CD4-positive, alpha-beta T cell treated with Interleukin-4 for 1 hour (primary cell): Measurements from ENCODE around the gene RAB31.
"Not testable (repeated sequence)": the region's sequence is repeated elsewhere in the genome, so short reads cannot be mapped to it uniquely, and the experiment has no call there.

Experiments
- DNase-seq, 2 donors: peaks; one replicate each; pipeline ENCODE4 v3.0.0-alpha.2; 2020 to 2022

The RAB31 gene

GRCh38 chr18:9867071-9867594, 159.0 kb downstream of the RAB31 start:
- DNase-seq, result no peak

- DNase-seq, result no peak
Observed at GRCh38 chr18:9868857-9869714, 161.0 kb downstream of the RAB31 start.

GRCh38 chr18:9869715-9870430, 161.8 kb downstream of the RAB31 start:
- no peak for DNase-seq

- DNase-seq, result no peak
Observed at GRCh38 chr18:9870431-9871008, 162.4 kb downstream of the RAB31 start.

GRCh38 chr18:9871244-9871746, 163.2 kb downstream of the RAB31 start:
- no peak for DNase-seq

- DNase-seq, result no peak
Observed at GRCh38 chr18:9872823-9873222, 164.7 kb downstream of the RAB31 start.

- no peak for DNase-seq
Observed at GRCh38 chr18:9874728-9875127, 166.6 kb downstream of the RAB31 start.

- no peak for DNase-seq
Observed at GRCh38 chr18:9876212-9876866, 168.2 kb downstream of the RAB31 start.

- no peak for DNase-seq
Observed at GRCh38 chr18:9876867-9877654, 169.0 kb downstream of the RAB31 start.

- DNase-seq, result no peak
Observed at GRCh38 chr18:9877655-9878014, 169.5 kb downstream of the RAB31 start.

GRCh38 chr18:9878095-9878494, 170.0 kb downstream of the RAB31 start:
- no peak for DNase-seq

GRCh38 chr18:9878783-9879242, 170.7 kb downstream of the RAB31 start:
- no peak for DNase-seq

- no peak for DNase-seq
Observed at GRCh38 chr18:9884090-9884489, 176.0 kb downstream of the RAB31 start.

- no peak for DNase-seq
Observed at GRCh38 chr18:9884532-9885140, 176.5 kb downstream of the RAB31 start.

GRCh38 chr18:9885170-9886004, 177.3 kb downstream of the RAB31 start, which contains the start of gene TXNDC2:
Gene TXNDC2, plus strand, starts transcription at chr18:9885973. Its CDS starts 708 bp downstream, at chr18:9886681.
- no peak for DNase-seq

GRCh38 chr18:9886005-9886348, 177.9 kb downstream of the RAB31 start:
- no peak for DNase-seq

GRCh38 chr18:9887992-9888391, 179.9 kb downstream of the RAB31 start:
- DNase-seq, result no peak

GRCh38 chr18:9890196-9890595, 182.1 kb downstream of the RAB31 start:
- no peak for DNase-seq

- no peak for DNase-seq
Observed at GRCh38 chr18:9890957-9891356, 182.9 kb downstream of the RAB31 start.

GRCh38 chr18:9891515-9891914, 183.4 kb downstream of the RAB31 start:
- DNase-seq, result not testable (repeated sequence)
